Measurements from ENCODE around the gene INSIG1.

DNA sequence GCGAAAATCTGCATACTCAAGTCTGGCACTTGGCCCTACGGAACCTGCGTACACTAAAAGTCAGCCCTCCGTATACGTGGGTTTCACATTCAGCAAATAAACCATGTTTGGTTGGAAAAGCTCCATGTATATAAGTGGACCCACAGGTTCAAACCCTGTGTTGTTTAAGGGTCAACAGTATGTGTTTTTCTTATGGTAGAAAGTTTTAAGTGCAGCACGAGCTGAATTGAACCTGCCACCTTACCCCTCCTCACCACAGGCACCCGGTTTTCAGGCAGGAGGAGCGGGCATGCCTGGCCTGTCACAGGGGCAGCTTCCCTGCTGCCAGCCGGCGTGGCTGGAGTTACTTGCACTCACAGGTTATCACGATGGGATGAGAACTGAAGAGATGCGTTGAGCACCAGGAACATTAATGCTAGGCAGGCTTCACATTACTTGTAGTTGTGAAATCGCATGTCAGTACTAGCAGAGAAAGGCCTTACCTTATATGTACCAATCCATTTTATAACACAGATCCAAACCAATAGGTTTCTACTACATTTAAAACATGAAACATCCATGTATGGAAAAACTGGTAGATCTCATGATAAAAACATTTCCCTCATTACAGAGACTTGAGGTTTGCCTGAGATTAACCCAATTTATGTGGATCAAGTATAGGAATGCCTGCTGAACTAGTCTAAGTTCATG is 12.9 kb downstream of the INSIG1 start:
- TF ChIP-seq EZH2 (IDR thresholded peaks at IDR 0.05; ENCODE audit: insufficient read depth, low read length), result no peak
- TF ChIP-seq CTCF (IDR thresholded peaks at IDR 0.05; ENCODE audit: insufficient read depth, low read depth, low read length), result no peak

All from astrocyte (in vitro differentiated cells and primary cell).